ENCODE measurements around the gene CIROP.

GRCh38 chr14:23052671-23053070 lies 52.1 kb downstream of the CIROP start:
- TF ChIP-seq ZNF8 (CRISPR knock-in tag; IDR thresholded peaks at IDR 0.05) (no peak), OSR1 (CRISPR knock-in tag; IDR thresholded peaks at IDR 0.05) (no peak), GLIS3 (CRISPR knock-in tag; IDR thresholded peaks at IDR 0.05) (no peak), RARB (CRISPR knock-in tag; IDR thresholded peaks at IDR 0.05) (no peak)
